GM10266 (cell line): ENCODE data around the gene CDH4.

Experiments used
- DNase-seq: peaks from one replicate; pipeline ENCODE4 v3.0.0; 2012; ENCODE audit errors: extremely low spot score
- TF ChIP-seq, protein P1 (sequence below): IDR thresholded peaks from 2 replicates; pipeline ENCODE4 v1.5.1; 2012; ENCODE audit warnings: mild to moderate bottlenecking, low read depth; ENCODE audit not compliant: control insufficient read depth, insufficient read depth; ENCODE audit errors: missing control alignments

Gene CDH4

DNA sequence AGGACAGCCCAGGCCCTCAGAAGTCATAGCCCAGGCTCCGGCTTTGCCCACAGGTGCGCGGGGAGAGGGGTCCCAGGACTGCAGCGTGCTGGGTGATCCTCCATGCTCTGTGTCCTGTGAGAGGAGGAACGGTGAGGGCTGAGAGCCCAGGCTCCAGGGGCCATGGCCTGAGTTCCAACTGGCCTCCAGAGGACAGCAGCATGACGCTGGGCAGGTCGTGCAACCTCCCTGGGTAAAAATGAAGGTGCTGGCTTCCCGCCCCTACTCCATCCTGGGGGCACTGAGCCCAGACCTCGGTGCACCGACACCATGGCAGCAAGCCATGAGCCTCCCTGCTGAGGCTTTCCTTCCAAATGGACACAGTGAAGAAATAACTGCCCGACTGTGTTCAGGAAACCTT lies 508.3 kb downstream of the CDH4 start:
- DNase-seq: no peak
- TF ChIP-seq, protein P1, sequence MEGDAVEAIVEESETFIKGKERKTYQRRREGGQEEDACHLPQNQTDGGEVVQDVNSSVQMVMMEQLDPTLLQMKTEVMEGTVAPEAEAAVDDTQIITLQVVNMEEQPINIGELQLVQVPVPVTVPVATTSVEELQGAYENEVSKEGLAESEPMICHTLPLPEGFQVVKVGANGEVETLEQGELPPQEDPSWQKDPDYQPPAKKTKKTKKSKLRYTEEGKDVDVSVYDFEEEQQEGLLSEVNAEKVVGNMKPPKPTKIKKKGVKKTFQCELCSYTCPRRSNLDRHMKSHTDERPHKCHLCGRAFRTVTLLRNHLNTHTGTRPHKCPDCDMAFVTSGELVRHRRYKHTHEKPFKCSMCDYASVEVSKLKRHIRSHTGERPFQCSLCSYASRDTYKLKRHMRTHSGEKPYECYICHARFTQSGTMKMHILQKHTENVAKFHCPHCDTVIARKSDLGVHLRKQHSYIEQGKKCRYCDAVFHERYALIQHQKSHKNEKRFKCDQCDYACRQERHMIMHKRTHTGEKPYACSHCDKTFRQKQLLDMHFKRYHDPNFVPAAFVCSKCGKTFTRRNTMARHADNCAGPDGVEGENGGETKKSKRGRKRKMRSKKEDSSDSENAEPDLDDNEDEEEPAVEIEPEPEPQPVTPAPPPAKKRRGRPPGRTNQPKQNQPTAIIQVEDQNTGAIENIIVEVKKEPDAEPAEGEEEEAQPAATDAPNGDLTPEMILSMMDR: no peak

DNA sequence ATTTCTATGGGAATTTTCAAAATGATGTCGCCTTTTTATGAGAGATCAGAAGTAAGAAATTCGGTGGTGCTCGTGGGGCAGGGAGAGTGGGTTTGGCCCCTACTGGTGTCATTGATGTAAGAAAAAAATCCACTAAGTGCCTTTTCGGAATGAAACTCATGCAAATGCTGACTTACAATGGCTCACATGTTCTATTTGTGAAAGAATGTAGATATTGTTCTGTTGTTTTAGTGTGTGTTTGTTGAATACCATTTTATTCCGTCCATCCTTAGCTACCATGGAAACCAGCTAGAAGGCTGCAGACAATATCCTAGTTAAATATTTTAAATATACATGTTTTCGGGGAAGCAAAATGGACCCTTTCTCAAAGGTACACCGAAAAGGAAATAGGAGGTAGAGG lies 508.7 kb downstream of the CDH4 start:
- TF ChIP-seq, protein P1: no peak
- no peak for DNase-seq

DNA sequence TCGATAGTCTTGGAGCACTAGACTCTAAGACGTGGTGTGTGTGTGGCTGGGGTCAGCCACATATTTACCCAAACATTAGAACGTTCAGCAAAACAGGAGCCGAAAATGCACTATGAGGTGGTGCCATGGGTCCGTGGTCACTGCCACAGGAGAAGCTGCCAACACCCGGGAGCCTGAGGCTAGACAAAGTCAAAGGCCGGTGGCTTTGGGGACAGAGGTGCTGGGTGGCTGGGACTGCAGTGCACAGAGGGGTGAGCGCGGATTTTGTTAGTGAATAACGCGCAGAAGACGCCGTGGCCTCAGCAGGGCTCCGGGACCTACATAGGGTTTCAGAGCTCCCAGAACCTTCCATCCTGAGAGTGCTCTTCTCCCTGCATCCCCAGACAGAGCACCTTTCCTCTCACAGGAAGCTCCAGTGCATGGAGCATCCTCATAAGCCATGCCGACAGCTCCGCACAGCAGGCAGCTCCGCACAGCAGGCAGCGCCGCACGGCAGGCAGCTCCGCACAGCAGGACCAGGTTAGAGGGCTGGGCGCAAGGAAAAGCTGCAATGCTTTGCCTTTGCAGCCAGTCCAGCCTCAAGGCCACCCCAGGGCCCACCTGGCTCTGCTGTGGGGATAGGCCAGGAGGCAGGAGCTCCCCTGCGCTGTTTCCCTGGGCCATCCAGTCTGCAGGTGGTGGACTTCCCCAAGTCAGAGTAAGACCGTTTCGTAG lies 509.5 kb downstream of the CDH4 start:
- TF ChIP-seq, protein P1: no peak
- no peak for DNase-seq

DNA sequence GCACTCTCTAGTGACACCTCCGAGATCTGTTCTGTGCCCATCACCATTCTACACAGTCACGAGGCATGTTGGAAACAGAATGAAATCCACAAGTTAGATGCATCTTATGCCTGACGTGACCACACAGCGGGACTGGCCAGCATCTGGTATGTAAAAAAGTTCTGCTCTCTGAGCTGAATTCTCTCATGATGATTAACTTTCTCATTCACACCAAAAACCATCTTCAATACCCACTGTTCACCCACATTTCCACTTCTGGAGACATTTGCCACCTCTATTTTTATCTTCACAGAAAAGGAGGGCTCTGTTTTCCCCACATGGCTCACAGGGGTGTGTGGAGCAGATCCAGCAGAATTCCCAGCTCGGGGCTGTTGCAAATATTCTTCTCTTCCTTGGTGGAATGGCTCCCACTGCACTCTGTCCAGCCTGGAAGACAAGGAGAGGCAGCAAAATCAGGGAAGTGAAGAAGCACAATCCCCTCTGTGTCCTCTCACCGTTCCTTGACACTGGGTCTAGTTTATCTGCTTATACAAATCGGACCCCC lies 510.2 kb downstream of the CDH4 start:
- TF ChIP-seq, protein P1: no peak
- no peak for DNase-seq

DNA sequence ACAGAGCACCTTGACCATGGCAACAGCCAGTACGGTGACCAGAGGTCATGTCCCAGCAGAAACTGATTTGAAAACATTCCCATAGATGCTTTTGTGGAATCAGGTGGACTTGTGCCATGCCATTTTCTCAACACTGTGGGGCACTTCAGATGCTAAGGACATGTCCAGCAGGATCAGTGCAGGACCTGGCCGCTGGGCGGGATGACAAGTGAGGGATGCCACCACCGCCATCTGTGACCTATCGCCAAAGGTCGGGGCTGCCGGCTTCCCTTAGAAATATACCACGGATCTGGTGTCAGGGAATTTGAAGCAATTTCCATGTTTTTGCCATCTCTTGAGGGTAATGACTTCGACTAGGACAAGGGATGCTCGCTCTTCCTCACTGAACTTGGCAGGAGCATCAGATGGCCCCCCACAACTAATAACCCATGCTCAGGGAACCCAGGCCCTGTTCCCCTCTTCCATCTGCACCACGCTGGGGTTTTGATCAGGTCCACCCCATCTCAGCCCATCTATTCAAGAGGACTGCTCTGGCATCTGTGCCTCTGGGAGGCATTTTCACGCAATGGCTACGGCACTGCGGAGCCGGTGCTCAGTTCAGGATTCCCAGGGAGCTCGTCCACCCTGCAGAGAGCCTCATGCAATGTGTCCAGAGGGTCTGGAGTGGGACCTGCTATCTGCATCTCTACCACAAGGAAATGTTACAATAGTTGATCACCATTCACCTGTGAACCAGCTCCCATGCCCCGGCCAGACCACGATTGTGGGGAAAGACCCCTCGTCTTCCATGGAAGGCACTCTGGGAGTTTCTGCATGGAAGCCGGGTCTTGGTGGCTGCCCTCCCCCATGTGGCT lies 511.1 kb downstream of the CDH4 start:
- TF ChIP-seq, protein P1: no peak
- DNase-seq: no peak

DNA sequence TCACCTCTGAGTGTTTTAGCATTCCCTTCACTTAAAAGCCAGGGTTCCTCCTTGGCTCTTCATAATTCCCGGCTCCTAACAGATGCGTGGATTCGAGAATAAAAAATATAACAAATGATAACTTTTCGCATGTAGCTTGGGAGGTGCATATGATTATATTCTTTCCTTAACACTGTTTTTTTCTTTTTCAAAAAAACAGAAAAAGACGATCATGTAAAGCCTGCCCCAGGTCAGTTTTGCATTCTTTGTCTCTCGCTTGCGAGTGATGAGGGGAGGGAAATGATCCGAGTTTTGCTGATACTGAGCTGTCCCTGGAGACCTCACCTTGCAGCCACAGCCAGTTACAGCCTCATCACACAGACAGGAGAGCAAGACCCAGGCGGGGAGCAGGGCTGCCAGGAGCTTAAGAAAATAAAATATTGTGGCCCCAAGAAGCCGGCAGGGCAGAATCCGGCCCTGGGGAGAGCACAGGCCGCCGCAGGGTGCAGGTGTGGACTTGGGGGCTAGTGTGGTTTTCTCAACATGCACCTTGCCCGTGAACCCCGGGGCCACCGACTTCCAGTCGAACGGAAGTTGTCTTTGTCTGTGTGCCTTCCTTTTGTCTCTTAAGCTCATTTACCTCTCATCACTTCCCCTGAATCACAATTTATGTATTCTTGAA lies 511.8 kb downstream of the CDH4 start:
- TF ChIP-seq, protein P1: no peak
- DNase-seq: no peak

DNA sequence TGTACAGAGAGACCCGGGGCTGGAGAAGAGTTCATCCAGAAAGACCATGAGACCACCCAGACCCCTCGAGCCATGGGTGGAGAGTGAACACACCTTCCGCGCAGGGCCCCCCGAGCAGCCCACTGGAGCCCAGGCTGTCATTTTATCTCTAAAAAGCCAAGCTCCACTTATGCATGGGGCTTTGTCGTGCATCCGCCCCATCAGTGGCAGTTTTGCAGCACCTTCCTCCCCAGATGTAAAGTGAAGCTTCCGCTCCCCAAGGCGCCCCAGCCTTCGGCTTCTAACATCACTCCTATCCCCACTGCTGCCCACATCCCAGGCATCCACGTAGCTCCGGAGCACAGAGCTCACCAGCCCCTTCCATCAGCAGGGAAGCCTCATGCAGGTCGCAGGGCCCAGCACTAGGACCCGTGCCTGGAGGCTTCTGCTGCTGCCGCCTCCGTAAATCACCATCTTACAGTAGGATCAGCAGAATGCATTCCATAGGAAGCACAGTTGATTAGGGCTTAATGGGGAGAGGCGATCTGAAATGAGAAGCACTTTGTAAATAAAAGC lies 512.5 kb downstream of the CDH4 start:
- TF ChIP-seq, protein P1: no peak

More for the DNA sequence above, 512.5 kb downstream of the CDH4 start:
- DNase-seq: no peak
